ENCODE measurements around the gene KANK2. TPM values are rescaled to one million over a fixed set of nuclear protein-coding genes. Genes with fewer than 3 reads are reported as not detected.

The KANK2 gene
- 23.9 and 26.1 TPM in 2 replicates for total RNA-seq (2013; cell fraction: nucleolus; rRNA removed)
- total RNA-seq (2014; rRNA removed) (25.9 and 28.2 TPM in 2 replicates), total RNA-seq (2014; rRNA removed; fragmentation: Illumina TruSeq; extraction: Trizol) (17.4 and 18.9 TPM in 2 replicates), total RNA-seq (2021) (31.9 and 32.9 TPM in 2 replicates), polyA plus RNA-seq (2011; rRNA removed) (5.4 and 10.8 TPM in 2 replicates), polyA plus RNA-seq (2014; fragmentation: Illumina TruSeq; extraction: Trizol) (21.9 and 33.0 TPM in 2 replicates), polyA plus RNA-seq (2014; fragmentation: Nextera tagmentation; extraction: Ambion mirVana) (1 to 10 TPM; 4.9 to 7.3 TPM), polyA plus RNA-seq (2014; rRNA removed) (19.4 and 23.3 TPM in 2 replicates), polyA plus RNA-seq (2016; fragmentation: Nextera tagmentation; extraction: Ambion mirVana) (10 to 100 TPM; 17.1 to 23.2 TPM), polyA minus RNA-seq (2011; rRNA and poly(A)+ RNA removed) (10.5 and 23.3 TPM in 2 replicates), Bru-seq, nascent RNA (percentile 51 among the genes with signal in this experiment), BruChase-seq, experiment 1, labeled RNA remaining after a 6-hour chase (percentile 61 among the genes with signal in this experiment), BruChase-seq, experiment 2, labeled RNA remaining after a 2-hour chase (percentile 60 among the genes with signal in this experiment)
- 10.1 TPM for polyA plus RNA-seq (2011; ENCODE audit: low read depth)
- 15.1 and 19.4 TPM in 2 replicates for polyA plus RNA-seq (2011; cell fraction: cytosol; rRNA removed)
- 7.4 and 12.1 TPM in 2 replicates for polyA plus RNA-seq (2011; cell fraction: nucleus; rRNA removed)
- 13.4 and 16.1 TPM in 2 replicates for polyA plus RNA-seq (2012)
- polyA minus RNA-seq (2011; cell fraction: cytosol; rRNA and poly(A)+ RNA removed): 9.1 and 13.2 TPM in 2 replicates
- 2.2 and 6.3 TPM in 2 replicates for polyA minus RNA-seq (2011; cell fraction: nucleus; rRNA and poly(A)+ RNA removed)
- long read RNA-seq, experiment 1, partial matches to known transcripts: 2 of 10 reads
- long read RNA-seq, experiment 1, other reads (novel, unspliced or antisense): 8 of 10 reads
- long read RNA-seq, experiment 2, partial matches to known transcripts: 1 of 17 reads
- long read RNA-seq, experiment 2, other reads (novel, unspliced or antisense): 16 of 17 reads

GRCh38 chr19:11197291-11198174 is at the start of gene KANK2:
KANK2 (minus strand) TSS chr19:11197545; CDS start chr19:11194511, 3,034 bp downstream.
- SMC1A ChIA-PET (ENCODE audit: uncharacterized antibody, unreplicated experiment): interaction anchor here (1.7 kb wide), 1 partner anchor 42 kb away, joined by 7 read pairs; the partner anchor contains the start of gene SPC24
- intact Hi-C loops (cut with micrococcal nuclease; ENCODE audit: unreplicated experiment): loop anchor here (2.0 kb wide), 1 partner anchor 43 kb away; the partner anchor contains the start of gene SPC24
- peak; percentile 93 for ATAC-seq
- 0 out of 2 replicates have a peak, but pooled peaks have one; percentile 16 for TF ChIP-seq GATAD2B (conservative IDR thresholded peaks at IDR 0.05; ENCODE audit: low read depth)
- peak; percentile 63; the same call in 1 of the 2 replicates for TF ChIP-seq BACH1 (IDR thresholded peaks at IDR 0.05; ENCODE audit: borderline replicate concordance)
- TF ChIP-seq ZBED1 (IDR thresholded peaks at IDR 0.05; ENCODE audit: borderline replicate concordance): no peak
- peak; percentile 76 for TF ChIP-seq POLR2A (IDR thresholded peaks at IDR 0.05; ENCODE audit: low read depth, low read length)
- TF ChIP-seq MEF2B (IDR thresholded peaks at IDR 0.05; ENCODE audit: partially characterized antibody, poor library complexity, severe bottlenecking): no peak
- no peak for TF ChIP-seq FOXK2 (IDR thresholded peaks at IDR 0.05)
- 0 out of 2 replicates have a peak, but pooled peaks have one; percentile 30 for TF ChIP-seq DPF2 (IDR thresholded peaks at IDR 0.05)
- peak; percentile 63; the same call in 1 of the 2 replicates for TF ChIP-seq SMARCA5 (IDR thresholded peaks at IDR 0.05)
- no peak for TF ChIP-seq GABPA (IDR thresholded peaks at IDR 0.05; ENCODE audit: low read depth)
- TF ChIP-seq RUNX3 (IDR thresholded peaks at IDR 0.05; ENCODE audit: low read length): 0 out of 2 replicates have a peak, but pooled peaks have one; percentile 6
- TF ChIP-seq MYB (IDR thresholded peaks at IDR 0.05; ENCODE audit: borderline replicate concordance, low read depth, low read length): no peak
- no peak for TF ChIP-seq PAX8 (IDR thresholded peaks at IDR 0.05)
- no peak for TF ChIP-seq SREBF1 (IDR thresholded peaks at IDR 0.05; ENCODE audit: low read length)
- TF ChIP-seq HDAC6 (IDR thresholded peaks at IDR 0.05; ENCODE audit: unreplicated experiment): peak; percentile 72
- TF ChIP-seq NKRF (conservative IDR thresholded peaks at IDR 0.05): 0 out of 2 replicates have a peak, but pooled peaks have one; percentile 36
- peak in 2 of 3 experiments; percentile 2 to 29; a peak in 2 of 6 replicates for TF ChIP-seq CTCF (IDR thresholded peaks at IDR 0.05 in 2 of 3, conservative IDR thresholded peaks at IDR 0.05 in 1 of 3; ENCODE audit: control insufficient read depth in 2 of 3, extremely low read depth in 1 of 3, insufficient read depth in 1 of 3, low read depth in 3 of 3, low read length in 3 of 3)

More at GRCh38 chr19:11197291-11198174, at the start of gene KANK2:
- no peak for FAIRE-seq
- peak within 1 kb of the TSS; percentile 84 for H2AFZ ChIP-seq (ENCODE audit: control insufficient read depth, low read depth, low read length)
- no peaks in the 10 kb centered on the region for H4K20me1 ChIP-seq (ENCODE audit: control insufficient read depth, insufficient read depth)
- no peaks in the 10 kb centered on the region; the same call in 2 of the 3 replicates for H3K9me3 ChIP-seq (replicated peaks; ENCODE audit: control insufficient read depth, insufficient read depth, low read length)
- ChIA-PET RAD21 (ENCODE audit: unreplicated experiment) (interaction anchor here (0.7 to 1.5 kb wide), 4 partner anchors 8 to 162 kb away, joined by 3 to 6 read pairs (median 4); no protein-coding TSS in a partner anchor), CTCF (no interaction called here), POLR2A (interaction anchor here (0.5 to 0.9 kb wide), 4 partner anchors 9 to 248 kb away, joined by 3 to 5 read pairs (median 4); no protein-coding TSS in a partner anchor)
- no peaks in the 10 kb centered on the region; a peak in 1 of 4 replicates for H3K36me3 ChIP-seq (ENCODE audit: control insufficient read depth in 2 of 2, insufficient read depth in 2 of 2, low read length in 1 of 2)
- no peaks in the 10 kb centered on the region for H3K27me3 ChIP-seq (replicated peaks in 1 of 2; ENCODE audit: control insufficient read depth in 2 of 2, insufficient read depth in 2 of 2, low read length in 1 of 2)
- peak within 1 kb of the TSS; percentile 77 for H3K4me2 ChIP-seq (ENCODE audit: control insufficient read depth, insufficient read depth)
- no TSS peak for BruUV-seq (replicated peaks)
- peaks cover 11% of the 10 kb centered on the region for H3K4me1 ChIP-seq (ENCODE audit: control insufficient read depth, insufficient read depth, low read length)
- peak within 1 kb of the TSS; percentile 49; the same call in 1 of the 2 replicates for H3K9ac ChIP-seq (ENCODE audit: control insufficient read depth, insufficient read depth, low read length)
- H3K27ac ChIP-seq (ENCODE audit: control insufficient read depth, insufficient read depth): peak within 1 kb of the TSS; percentile 42
- DNase-seq (ENCODE audit: low read depth, low spot score): peak; percentile 13
- 4% methylated on average over 37 of the region's 78 CpGs for WGBS (ENCODE audit: insufficient coverage, insufficient replicate concordance, low lambda C conversion rate, missing lambda C conversion rate)
- H3K79me2 ChIP-seq (ENCODE audit: control insufficient read depth, insufficient read depth, low read length): peaks cover 3% of the 10 kb centered on the region
- in situ Hi-C loops (cut with MboI): no loop called here
- H3K4me3 ChIP-seq: peak within 1 kb of the TSS; percentile 97

Measured in GM12878 (cell line).